H1 (cell line): Measurements from ENCODE around the gene NME9. TPM values are rescaled to one million over a fixed set of nuclear protein-coding genes. Genes with fewer than 3 reads are reported as not detected.

Experiments used
- CTCF ChIP-seq, 3 experiments: IDR thresholded peaks; 1 replicate in 2 of 3; 2 replicates in 1 of 3; pipeline versions ENCODE4 v1.5.1 to v1.6.1; 2011; ENCODE audit warnings: low read length in 3 of 3, mild to moderate bottlenecking in 3 of 3, inconsistent platforms in 2 of 3, low read depth in 1 of 3, moderate library complexity in 1 of 3; ENCODE audit not compliant: insufficient read depth in 1 of 3; ENCODE audit errors: control extremely low read depth in 1 of 3
- TAF1 ChIP-seq: IDR thresholded peaks from 2 replicates; pipeline ENCODE4 v1.6.1; 2011; ENCODE audit warnings: mild to moderate bottlenecking, low read depth, low read length
- polyA plus RNA-seq, 7 experiments: library from polyadenylated mRNA; depleted of rRNA in 3 of 7; stranded (reverse) in 5 of 7; unstranded in 2 of 7; fragments of >200 nt in 5 of 7; fragments of 200-250 nt in 2 of 7; gene quantifications; 1 replicate in 5 of 7; 2 replicates in 1 of 7; 4 replicates in 1 of 7; pipeline versions ENCODE4 v1.2.1 to v1.2.3, GENCODE V29; 2011 to 2013; ENCODE audit warnings: missing spikeins in 2 of 7, mixed read lengths in 2 of 7
- total RNA-seq: library from RNA; stranded (reverse); fragmentation: NEBNext Ultra II Directional; extraction: Animal tissue kit (Norgen Biotek cat#: 25700); gene quantifications from 2 replicates; pipeline ENCODE4 v1.2.1, GENCODE V29; 2021

The NME9 gene
- total and polyA plus RNA-seq, 2 of the 8 experiments (the other 6 are each of a cell fraction or from before 2014, with no cell fraction given): 0.11 TPM; not detected in 1

DNA sequence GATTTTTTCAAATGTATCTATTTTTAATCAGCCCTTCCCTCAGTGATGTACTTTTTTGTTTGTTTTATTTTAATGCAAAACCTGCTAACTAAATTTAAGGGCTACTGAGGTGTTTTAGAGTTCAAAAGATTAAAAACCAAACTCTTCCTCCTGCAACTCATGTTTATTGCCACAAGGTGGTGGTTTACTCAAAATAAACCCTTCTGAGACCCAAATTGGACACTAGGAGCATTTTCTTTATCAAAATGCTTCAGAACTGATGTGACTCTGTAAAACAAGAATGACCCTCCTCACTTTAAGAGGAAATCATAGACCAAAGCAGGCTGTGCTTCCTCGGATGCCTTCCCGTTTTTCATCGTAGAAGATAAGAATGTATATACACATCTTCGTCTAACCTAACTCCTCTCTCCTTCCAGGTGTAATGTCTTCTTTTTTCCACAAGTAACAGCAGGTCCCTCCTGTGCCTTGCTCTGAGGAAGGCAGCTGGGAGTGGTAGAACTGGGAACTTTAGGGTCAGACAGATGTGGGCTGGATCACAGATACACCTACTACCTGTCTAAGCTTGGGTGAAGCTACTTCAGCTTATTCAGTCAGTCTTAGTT, 2.9 kb upstream of the NME9 start (continued):
- TF ChIP-seq CTCF (IDR thresholded peaks at IDR 0.05; ENCODE audit: control extremely low read depth in 1 of 3, insufficient read depth in 1 of 3, low read depth in 1 of 3, low read length in 3 of 3) (peak in 2 of 3 experiments; percentile 54 to 61; a peak in 2 of 4 replicates), TAF1 (no peak)
- TF ChIP-seq, all 59 proteins: peak for 2
